Measurements from ENCODE around the gene GJE1.
A peak's percentile ranks its signal among the peaks of the same experiment; 100 is the strongest.

GJE1 gene

GRCh38 chr6:142167071-142167470 lies 34.3 kb downstream of the GJE1 start:
- peak; percentile 19 for DNase-seq

DNA sequence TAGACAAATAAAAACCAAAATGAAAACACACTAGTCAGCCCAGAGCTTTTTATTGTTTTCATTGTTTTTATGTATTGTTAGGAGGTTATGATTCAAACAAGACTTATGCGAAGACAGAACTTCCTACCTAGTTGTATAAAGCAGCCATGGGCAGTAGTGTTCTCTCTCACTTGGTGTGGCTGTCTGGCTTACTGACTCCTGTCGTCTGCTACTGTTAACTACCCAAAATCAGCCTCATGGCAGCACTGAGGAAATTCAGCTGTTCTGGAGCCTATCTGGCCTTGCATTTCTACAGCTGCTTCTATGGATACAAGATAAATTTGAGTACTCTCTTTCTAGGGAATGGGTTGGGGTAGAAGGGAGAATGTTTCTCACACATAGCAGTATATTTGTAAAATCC lies 34.8 kb downstream of the GJE1 start:
- peak; percentile 54 for DNase-seq

DNA sequence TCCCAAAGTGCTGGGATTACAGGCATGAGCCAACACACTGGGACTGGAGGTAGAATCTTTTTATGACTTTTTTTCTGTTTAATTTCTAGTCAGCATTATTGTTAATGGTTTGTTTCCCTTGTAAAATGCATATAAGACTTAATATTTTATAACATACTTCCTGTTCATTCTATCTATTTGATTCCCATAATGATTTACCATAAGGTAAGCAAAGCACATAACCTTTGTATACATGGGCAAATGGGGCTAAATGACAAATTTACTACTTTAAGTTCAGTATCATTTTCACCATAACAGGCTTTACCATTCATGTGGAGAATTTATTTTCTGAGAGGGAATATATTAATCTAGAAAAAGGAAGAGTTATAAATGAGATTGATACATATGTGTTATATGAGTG lies 38.6 kb downstream of the GJE1 start:
- no peak for DNase-seq

DNA sequence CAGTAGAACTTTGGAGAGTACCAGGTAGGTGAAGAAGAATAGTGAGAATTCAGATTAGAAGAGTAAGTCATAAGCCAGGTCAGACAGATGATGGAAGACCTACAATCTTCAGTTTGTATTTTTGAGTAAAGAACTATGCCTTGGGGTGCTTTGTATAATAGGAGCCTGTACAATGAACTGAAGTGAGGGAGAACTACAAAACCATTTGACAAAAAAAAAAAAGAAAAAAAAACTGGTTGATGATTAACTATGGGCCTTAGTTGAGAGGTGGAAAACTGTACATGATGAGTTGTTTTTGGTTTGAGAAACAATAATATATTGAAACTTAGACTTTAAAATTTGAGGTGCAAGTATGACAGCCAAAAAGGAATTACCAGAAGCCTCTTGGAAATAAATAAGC lies 40.0 kb downstream of the GJE1 start:
- DNase-seq, result no peak

GRCh38 chr6:142173980-142174379 lies 41.3 kb downstream of the GJE1 start:
- no peak for DNase-seq

DNA sequence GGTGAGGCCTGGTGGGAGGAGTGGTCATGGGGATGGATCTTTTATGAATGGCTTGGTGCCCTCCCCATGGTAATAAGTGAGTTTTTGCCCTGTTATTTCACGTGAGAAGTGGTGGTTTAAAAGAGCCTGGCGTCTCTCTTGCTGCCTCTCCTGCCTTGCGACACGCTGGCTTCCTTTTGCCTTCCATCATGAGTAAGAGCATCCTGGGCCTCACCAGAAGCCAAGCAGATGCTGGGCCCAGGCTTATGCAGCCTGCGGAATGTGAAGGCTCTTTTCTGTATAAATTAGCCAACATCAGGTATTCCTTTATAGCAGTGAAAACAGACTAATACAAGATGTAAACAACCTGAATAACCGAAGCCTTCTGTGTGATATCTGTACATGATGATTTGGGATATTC lies 42.0 kb downstream of the GJE1 start:
- DNase-seq, result no peak

- DNase-seq, result no peak
Measured at GRCh38 chr6:142178129-142178528, 45.4 kb downstream of the GJE1 start.

GRCh38 chr6:142182004-142182403 lies 49.3 kb downstream of the GJE1 start:
- DNase-seq, result no peak

GRCh38 chr6:142183351-142183750 lies 50.6 kb downstream of the GJE1 start:
- DNase-seq, result no peak

- no peak for DNase-seq
Measured at GRCh38 chr6:142184307-142184706, 51.6 kb downstream of the GJE1 start.
